Measurements from ENCODE around the gene LRIG1. TPM values are rescaled to one million over a fixed set of nuclear protein-coding genes. Genes with fewer than 3 reads are reported as not detected.

LRIG1 gene
- total RNA-seq, 1 experiment from 2014 or later: 24.1 TPM

GRCh38 chr3:66439666-66440344 is 61.0 kb downstream of the LRIG1 start:
- no TSS peak for BruUV-seq (replicated peaks)
- Histone ChIP-seq H3K36me3 (ENCODE audit: insufficient read depth, low read length, poor library complexity, severe bottlenecking) (no peaks in the 10 kb centered on the region), H3K27me3 (replicated peaks; ENCODE audit: insufficient read depth, low read depth, low read length, poor library complexity) (no peaks in the 10 kb centered on the region), H3K9me3 (ENCODE audit: low read depth, low read length, poor library complexity, severe bottlenecking) (no peaks in the 10 kb centered on the region), H3K4me3 (ENCODE audit: low read depth, low read length, poor library complexity, severe bottlenecking) (no peak overlapping the region), H3K4me1 (ENCODE audit: insufficient read depth, low read length, poor library complexity, severe bottlenecking) (peaks cover 46% of the 10 kb centered on the region), H3K27ac (ENCODE audit: low read depth, low read length, poor library complexity, severe bottlenecking) (no peak overlapping the region)
- POLR2A ChIA-PET (ENCODE audit: low non-redundant PET): no interaction called here
- intact Hi-C loops (cut with micrococcal nuclease; ENCODE audit: unreplicated experiment): no loop called here
- TF ChIP-seq EZH2 (IDR thresholded peaks at IDR 0.05; ENCODE audit: borderline replicate concordance, low read depth, low read length, poor library complexity, severe bottlenecking) (no peak), CTCF (conservative IDR thresholded peaks at IDR 0.05; ENCODE audit: low read depth, low read length) (no peak)
- CTCF ChIA-PET: no interaction called here
- DNase-seq (ENCODE audit: low spot score): no peak

GRCh38 chr3:66438046-66438445 is 62.8 kb downstream of the LRIG1 start:
- H3K4me1 ChIP-seq (ENCODE audit: insufficient read depth, low read length, poor library complexity, severe bottlenecking): peaks cover 38% of the 10 kb centered on the region
- CTCF ChIA-PET: no interaction called here
- intact Hi-C loops (cut with micrococcal nuclease; ENCODE audit: unreplicated experiment): no loop called here

GRCh38 chr3:66437341-66437929 is 63.4 kb downstream of the LRIG1 start:
- H3K27ac ChIP-seq (ENCODE audit: low read depth, low read length, poor library complexity, severe bottlenecking): no peak overlapping the region
- POLR2A ChIA-PET (ENCODE audit: low non-redundant PET): no interaction called here
- no peak overlapping the region for H3K4me3 ChIP-seq (ENCODE audit: low read depth, low read length, poor library complexity, severe bottlenecking)
- intact Hi-C loops (cut with micrococcal nuclease; ENCODE audit: unreplicated experiment): no loop called here
- no peak for DNase-seq (ENCODE audit: low spot score)
- peaks cover 32% of the 10 kb centered on the region for H3K4me1 ChIP-seq (ENCODE audit: insufficient read depth, low read length, poor library complexity, severe bottlenecking)
- CTCF ChIA-PET: no interaction called here
- no peaks in the 10 kb centered on the region for H3K27me3 ChIP-seq (replicated peaks; ENCODE audit: insufficient read depth, low read depth, low read length, poor library complexity)
- no peaks in the 10 kb centered on the region for H3K9me3 ChIP-seq (ENCODE audit: low read depth, low read length, poor library complexity, severe bottlenecking)
- TF ChIP-seq CTCF (conservative IDR thresholded peaks at IDR 0.05; ENCODE audit: low read depth, low read length) (no peak), EZH2 (IDR thresholded peaks at IDR 0.05; ENCODE audit: borderline replicate concordance, low read depth, low read length, poor library complexity, severe bottlenecking) (no peak)
- no TSS peak for BruUV-seq (replicated peaks)
- no peaks in the 10 kb centered on the region for H3K36me3 ChIP-seq (ENCODE audit: insufficient read depth, low read length, poor library complexity, severe bottlenecking)

More at GRCh38 chr3:66438046-66438445, 62.8 kb downstream of the LRIG1 start:
- no TSS peak for BruUV-seq (replicated peaks)
- POLR2A ChIA-PET (ENCODE audit: low non-redundant PET): no interaction called here
- Histone ChIP-seq H3K27me3 (replicated peaks; ENCODE audit: insufficient read depth, low read depth, low read length, poor library complexity) (no peaks in the 10 kb centered on the region), H3K9me3 (ENCODE audit: low read depth, low read length, poor library complexity, severe bottlenecking) (no peaks in the 10 kb centered on the region), H3K36me3 (ENCODE audit: insufficient read depth, low read length, poor library complexity, severe bottlenecking) (no peaks in the 10 kb centered on the region), H3K27ac (ENCODE audit: low read depth, low read length, poor library complexity, severe bottlenecking) (no peak overlapping the region), H3K4me3 (ENCODE audit: low read depth, low read length, poor library complexity, severe bottlenecking) (no peak overlapping the region)
- no peak for TF ChIP-seq CTCF (conservative IDR thresholded peaks at IDR 0.05; ENCODE audit: low read depth, low read length)
- no peak for TF ChIP-seq EZH2 (IDR thresholded peaks at IDR 0.05; ENCODE audit: borderline replicate concordance, low read depth, low read length, poor library complexity, severe bottlenecking)
- DNase-seq (ENCODE audit: low spot score): no peak

Measured in A673 (cell line).